GM12891 (cell line): Measurements from ENCODE around the gene HMOX1.

ENCODE experiments used
- POLR2A ChIP-seq: IDR thresholded peaks from 2 replicates; pipeline ENCODE4 v1.6.1; 2011; ENCODE audit warnings: low read depth, low read length, control low read depth
- POLR2AphosphoS5 ChIP-seq: IDR thresholded peaks from 2 replicates; pipeline ENCODE4 v1.6.1; 2011; ENCODE audit warnings: low read depth, low read length, control low read depth
- SPI1 ChIP-seq: IDR thresholded peaks from 2 replicates; pipeline ENCODE4 v1.6.1; 2011; ENCODE audit warnings: low read depth, low read length, control low read depth
- TAF1 ChIP-seq: IDR thresholded peaks from 2 replicates; pipeline ENCODE4 v1.6.1; 2011; ENCODE audit warnings: low read depth, low read length, control low read depth

DNA sequence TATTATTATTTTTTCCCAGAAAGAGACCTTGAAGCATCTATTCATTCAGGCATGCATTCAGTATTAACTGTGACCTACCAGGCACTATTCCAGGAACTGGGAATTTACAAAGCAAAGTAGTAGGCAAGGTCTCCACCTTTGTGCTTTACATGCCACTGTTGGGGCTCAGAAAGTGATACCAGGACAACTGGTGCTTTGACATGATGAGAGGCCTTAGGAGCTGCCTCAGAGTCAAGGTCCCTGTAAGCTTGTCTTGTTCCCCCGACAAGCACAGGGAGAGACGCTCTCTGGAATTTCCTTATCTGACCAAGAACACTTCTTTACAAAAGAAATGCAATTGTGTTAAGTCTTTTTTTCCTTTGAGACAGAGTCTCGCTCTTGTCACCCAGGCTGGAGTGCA lies 2.3 kb upstream of the HMOX1 start:
- TF ChIP-seq POLR2AphosphoS5 = no peak
- no peak for TF ChIP-seq TAF1
- TF ChIP-seq POLR2A = no peak
- TF ChIP-seq SPI1 = no peak
